Erythroblast (primary cell): ENCODE data around the gene INS.

Experiments used
- GATA1 ChIP-seq: IDR thresholded peaks from 2 replicates; pipeline ENCODE4 v1.6.1; 2011; ENCODE audit warnings: low read depth, mild to moderate bottlenecking, control low read depth, low read length, moderate library complexity
- POLR2A ChIP-seq: IDR thresholded peaks from 2 replicates; pipeline ENCODE4 v1.6.1; 2011; ENCODE audit warnings: mild to moderate bottlenecking, low read length

DNA sequence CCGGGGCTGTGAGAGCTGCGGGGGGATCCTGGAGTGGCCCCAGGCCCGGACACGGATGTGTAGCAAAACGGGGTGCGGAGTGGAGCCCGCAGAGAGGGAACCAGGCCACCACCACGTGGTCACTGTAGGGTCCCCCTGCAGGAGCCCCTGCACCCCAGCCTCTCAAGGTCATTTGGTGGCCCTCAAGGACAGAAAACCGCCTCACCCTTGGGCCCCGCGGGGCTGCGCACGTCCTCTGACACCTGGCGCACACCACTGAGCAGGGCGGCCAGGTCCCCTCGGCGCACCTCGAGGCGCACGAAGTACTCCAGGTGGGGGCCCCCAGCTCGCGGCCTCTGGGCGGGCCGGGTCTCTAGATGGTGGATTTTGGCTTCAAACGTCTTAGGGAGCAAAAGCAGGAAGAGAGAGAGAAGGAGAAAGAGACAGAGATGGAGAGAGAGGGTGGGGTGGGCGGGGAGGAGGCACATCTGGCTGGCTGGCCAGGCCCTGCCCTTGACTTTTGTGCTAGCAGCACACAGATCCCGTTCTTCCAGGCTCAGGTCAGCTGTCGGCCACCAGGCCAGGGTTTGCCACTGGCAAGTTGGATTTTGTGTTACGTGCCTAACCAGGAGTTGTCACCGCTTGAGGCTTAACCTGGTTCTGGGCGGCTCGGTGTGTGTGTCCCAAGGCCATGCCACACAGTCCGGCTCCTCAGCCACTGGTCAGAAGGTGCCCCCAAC lies 7.4 kb upstream of the INS start:
- TF ChIP-seq POLR2A (no peak), GATA1 (no peak)
